Gastrocnemius medialis (tissue), 4 donors: ENCODE results near the gene GTF3C4.

Experiments used
- CTCF ChIP-seq, 5 experiments: fragments of 450-650 bp in 3 of 5; fragments of 200-600 bp in 2 of 5; sonication (generic) in 2 of 5; IDR thresholded peaks in 4 of 5; conservative IDR thresholded peaks in 1 of 5; 1 replicate in 4 of 5; 2 replicates in 1 of 5; pipeline ENCODE4 v1.5.1; 2016 to 2019; ENCODE audit warnings: antibody characterized with exemption in 5 of 5, mild to moderate bottlenecking in 3 of 5, moderate library complexity in 3 of 5
- POLR2A ChIP-seq, 2 donors: fragments of 450-650 bp; IDR thresholded peaks; one replicate each; pipeline ENCODE4 v1.6.1; 2017; ENCODE audit warnings: antibody characterized with exemption in 2 of 2, mild to moderate bottlenecking in 2 of 2, moderate library complexity in 2 of 2

GRCh38 chr9:132630116-132630515 lies 40.1 kb upstream of the GTF3C4 start:
- TF ChIP-seq CTCF (IDR thresholded peaks at IDR 0.05 in 4 of 5, conservative IDR thresholded peaks at IDR 0.05 in 1 of 5) (no peak), POLR2A (IDR thresholded peaks at IDR 0.05) (no peak)
